H1 (cell line): ENCODE results near the gene HIVEP2. TPM values are rescaled to one million over a fixed set of nuclear protein-coding genes. Genes with fewer than 3 reads are reported as not detected.

Source experiments
- CTCF ChIA-PET: fragments of 300-600 bp; sonication (Branson Sonifier 250); formaldehyde crosslinking; loops from one replicate; lab custom pipeline; 2021; ENCODE audit not compliant: partially characterized antibody; lab: Charles Lee
- POLR2A ChIA-PET: fragments of 300-600 bp; sonication (Branson Sonifier 250); formaldehyde crosslinking; loops from one replicate; lab custom pipeline; 2021; ENCODE audit warnings: inconsistent platforms; ENCODE audit not compliant: partially characterized antibody; lab: Charles Lee
- DNase-seq, 2 experiments: peaks; one replicate each; pipeline versions ENCODE4 v3.0.0 to v3.0.0-alpha.2; 2010 to 2022; ENCODE audit warnings: low spot score in 2 of 2, low read depth in 1 of 2, mixed read lengths in 1 of 2
- FAIRE-seq: peaks from 2 replicates; lab custom pipeline; 2011; peaks lifted over from hg19 to GRCh38; lab: Jason Lieb, UNC
- H2AFZ ChIP-seq: 2 replicates; pipeline ENCODE4 v1.8.1; 2012; ENCODE audit warnings: low read length, inconsistent platforms
- H2AK5ac ChIP-seq: 2 replicates; pipeline ENCODE4 v1.6.1; 2013; ENCODE audit warnings: low read depth, low read length
- H2BK120ac ChIP-seq: replicated peaks from 2 replicates; pipeline ENCODE3; 2013; ENCODE audit warnings: low read depth, low read length, inconsistent platforms
- H2BK12ac ChIP-seq: 2 replicates; pipeline ENCODE4 v1.6.1; 2013; ENCODE audit warnings: low read depth, low read length
- H2BK15ac ChIP-seq: 2 replicates; pipeline ENCODE4 v1.6.1; 2013; ENCODE audit warnings: low read length
- H2BK20ac ChIP-seq: 2 replicates; pipeline ENCODE4 v1.6.1; 2013; ENCODE audit warnings: low read length
- H2BK5ac ChIP-seq: 2 replicates; pipeline ENCODE4 v1.6.1; 2013; ENCODE audit warnings: low read depth, low read length
- H3K14ac ChIP-seq: 2 replicates; pipeline ENCODE4 v1.6.1; 2013; ENCODE audit warnings: inconsistent platforms; ENCODE audit not compliant: insufficient read length
- H3K18ac ChIP-seq: 2 replicates; pipeline ENCODE4 v1.6.1; 2013; ENCODE audit warnings: low read length; ENCODE audit errors: extremely low read depth
- H3K23ac ChIP-seq: 2 replicates; pipeline ENCODE4 v1.6.1; 2013; ENCODE audit warnings: inconsistent platforms; ENCODE audit not compliant: insufficient read length
- H3K23me2 ChIP-seq: 2 replicates; pipeline ENCODE4 v1.6.1; 2013; ENCODE audit warnings: low read depth, low read length
- H3K27ac ChIP-seq: 2 replicates; pipeline ENCODE4 v1.6.1; 2011; ENCODE audit warnings: low read depth, low read length, inconsistent platforms
- H3K27me3 ChIP-seq, 4 experiments: replicated peaks in 1 of 4; 1 replicate in 1 of 4; 2 replicates in 3 of 4; pipeline versions ENCODE4 v1.6.1 to v1.8.1; 2011 to 2013; ENCODE audit warnings: low read length in 3 of 4, mild to moderate bottlenecking in 3 of 4, inconsistent platforms in 2 of 4, mixed read lengths in 2 of 4, moderate library complexity in 1 of 4; ENCODE audit not compliant: control insufficient read depth in 3 of 4, insufficient read depth in 3 of 4; ENCODE audit errors: extremely low read depth in 1 of 4
- H3K36me3 ChIP-seq, 4 experiments: 2 replicates each; pipeline versions ENCODE4 v1.6.1 to v1.8.1; 2011 to 2013; ENCODE audit warnings: mild to moderate bottlenecking in 4 of 4, low read length in 3 of 4, moderate library complexity in 2 of 4, control low read depth in 1 of 4, inconsistent platforms in 1 of 4; ENCODE audit not compliant: insufficient read depth in 4 of 4, control insufficient read depth in 2 of 4
- H3K4ac ChIP-seq: replicated peaks from 2 replicates; pipeline ENCODE3; 2013; ENCODE audit warnings: low read length, low read depth, mixed read lengths, inconsistent platforms; ENCODE audit not compliant: insufficient read length
- H3K4me1 ChIP-seq, 4 experiments: replicated peaks in 1 of 4; 1 replicate in 1 of 4; 2 replicates in 3 of 4; pipeline versions ENCODE4 v1.6.1 to v1.8.1; 2011 to 2013; ENCODE audit warnings: low read length in 3 of 4, inconsistent platforms in 2 of 4, mixed read lengths in 1 of 4; ENCODE audit not compliant: insufficient read depth in 4 of 4, control insufficient read depth in 3 of 4
- H3K4me2 ChIP-seq, 2 experiments: 2 replicates each; pipeline versions ENCODE4 v1.6.1 to v1.8.1; 2011 to 2013; ENCODE audit warnings: low read depth in 2 of 2, low read length in 2 of 2, control low read depth in 1 of 2, inconsistent platforms in 1 of 2, mild to moderate bottlenecking in 1 of 2; ENCODE audit not compliant: insufficient read depth in 1 of 2
- H3K4me3 ChIP-seq, 4 experiments: fragments of 200-600, 300-600 bp in 1 of 4; sonication (generic), shearing (Covaris generic), sonication (Bioruptor Twin) in 1 of 4; 2 replicates each; pipeline versions ENCODE4 v1.5.1 to v1.8.1; 2011 to 2016; ENCODE audit warnings: low read length in 4 of 4, low read depth in 3 of 4, control low read depth in 2 of 4, inconsistent platforms in 2 of 4, mild to moderate bottlenecking in 2 of 4, mixed read lengths in 1 of 4, moderate library complexity in 1 of 4; ENCODE audit not compliant: insufficient read depth in 2 of 4; ENCODE audit errors: extremely low read depth in 1 of 4
- H3K56ac ChIP-seq: replicated peaks from 2 replicates; pipeline ENCODE3; 2013; ENCODE audit warnings: low read depth, mild to moderate bottlenecking, mixed read lengths, low read length, inconsistent platforms; ENCODE audit not compliant: insufficient read length
- H3K79me1 ChIP-seq: 2 replicates; pipeline ENCODE4 v1.6.1; 2013; ENCODE audit warnings: low read depth, low read length, control low read depth
- H3K79me2 ChIP-seq, 2 experiments: 2 replicates each; pipeline versions ENCODE4 v1.6.1 to v1.8.1; 2012 to 2013; ENCODE audit warnings: low read length in 2 of 2, mild to moderate bottlenecking in 2 of 2, inconsistent platforms in 1 of 2; ENCODE audit not compliant: insufficient read depth in 2 of 2, control insufficient read depth in 1 of 2
- H3K9ac ChIP-seq, 4 experiments: replicated peaks in 1 of 4; 1 replicate in 1 of 4; 2 replicates in 3 of 4; pipeline versions ENCODE4 v1.6.1 to v1.8.1; 2011 to 2013; ENCODE audit warnings: low read depth in 3 of 4, low read length in 3 of 4, control low read depth in 2 of 4, mild to moderate bottlenecking in 2 of 4, moderate library complexity in 2 of 4, inconsistent platforms in 1 of 4; ENCODE audit errors: extremely low read depth in 1 of 4
- H3K9me3 ChIP-seq, 2 experiments: 2 replicates each; pipeline versions ENCODE4 v1.6.1 to v1.8.1; 2012 to 2013; ENCODE audit warnings: mild to moderate bottlenecking in 2 of 2, moderate library complexity in 2 of 2, control low read depth in 1 of 2, inconsistent platforms in 1 of 2, low read depth in 1 of 2, low read length in 1 of 2, mixed read lengths in 1 of 2; ENCODE audit not compliant: insufficient read depth in 2 of 2
- H4K20me1 ChIP-seq, 2 experiments: replicated peaks in 1 of 2; 2 replicates each; pipeline versions ENCODE3 to v1.8.1; 2011 to 2013; ENCODE audit warnings: inconsistent platforms in 2 of 2, low read length in 2 of 2, mild to moderate bottlenecking in 1 of 2; ENCODE audit not compliant: insufficient read depth in 2 of 2, control insufficient read depth in 1 of 2
- H4K5ac ChIP-seq: 2 replicates; pipeline ENCODE4 v1.6.1; 2013; ENCODE audit warnings: low read length, low read depth, mixed read lengths, inconsistent platforms; ENCODE audit not compliant: insufficient read length
- H4K8ac ChIP-seq: 2 replicates; pipeline ENCODE4 v1.8.0; 2013; ENCODE audit warnings: mild to moderate bottlenecking, moderate library complexity, low read length, inconsistent platforms; ENCODE audit not compliant: insufficient read depth; ENCODE audit errors: extremely low read depth
- H4K91ac ChIP-seq: replicated peaks from 2 replicates; pipeline ENCODE3; 2013; ENCODE audit warnings: low read length, mixed read lengths, inconsistent platforms; ENCODE audit not compliant: insufficient read length
- CBX5 ChIP-seq: fragments of 300-800, 300-1000 bp; sonication (generic); IDR thresholded peaks from 2 replicates; pipeline ENCODE4 v1.7.1; 2016; ENCODE audit warnings: antibody characterized with exemption, low read length, low read depth
- CBX8 ChIP-seq: fragments of 300-800, 300-1000 bp; sonication (generic); IDR thresholded peaks from 2 replicates; pipeline ENCODE4 v1.7.1; 2016; ENCODE audit warnings: low read depth, low read length, borderline replicate concordance
- CTCF ChIP-seq, 3 experiments: IDR thresholded peaks; 1 replicate in 2 of 3; 2 replicates in 1 of 3; pipeline versions ENCODE4 v1.5.1 to v1.6.1; 2011; ENCODE audit warnings: low read length in 3 of 3, mild to moderate bottlenecking in 3 of 3, inconsistent platforms in 2 of 3, low read depth in 1 of 3, moderate library complexity in 1 of 3; ENCODE audit not compliant: insufficient read depth in 1 of 3; ENCODE audit errors: control extremely low read depth in 1 of 3
- EZH2 ChIP-seq: fragments of 200-600 bp; sonication (generic); IDR thresholded peaks from 2 replicates; pipeline ENCODE4 v1.7.1; 2012; ENCODE audit warnings: low read depth, mild to moderate bottlenecking, moderate library complexity, low read length, inconsistent platforms; ENCODE audit not compliant: severe bottlenecking
- JUND ChIP-seq: IDR thresholded peaks from 2 replicates; pipeline ENCODE4 v1.6.1; 2011; ENCODE audit warnings: mild to moderate bottlenecking, improper control_type of control experiment, low read length
- NANOG ChIP-seq: IDR thresholded peaks from 2 replicates; pipeline ENCODE4 v1.6.1; 2011; ENCODE audit warnings: low read length, low read depth, mild to moderate bottlenecking, inconsistent platforms; ENCODE audit not compliant: insufficient read depth, poor library complexity, severe bottlenecking
- ZNF274 ChIP-seq: IDR thresholded peaks from 2 replicates; pipeline ENCODE4 v1.7.0; 2012; ENCODE audit warnings: low read length, borderline replicate concordance; ENCODE audit errors: extremely low read depth
- WGBS, 2 experiments: shearing (Covaris generic) in 1 of 2; methylation state at CpG; one replicate each; pipeline versions ENCODE4 v1.1.6 to v1.1.7; 2013 to 2015; ENCODE audit warnings: low lambda C conversion rate in 2 of 2, mixed read lengths in 2 of 2, inconsistent platforms in 1 of 2, low coverage in 1 of 2, missing lambda C conversion rate in 1 of 2; ENCODE audit not compliant: insufficient replicate concordance in 2 of 2, insufficient coverage in 1 of 2, insufficient read length in 1 of 2; ENCODE audit errors: extremely low coverage in 1 of 2, missing lambda C conversion rate in 1 of 2; 5-methylcytosine and 5-hydroxymethylcytosine counted together
- polyA plus RNA-seq, 7 experiments: library from polyadenylated mRNA; depleted of rRNA in 3 of 7; stranded (reverse) in 5 of 7; unstranded in 2 of 7; fragments of >200 nt in 5 of 7; fragments of 200-250 nt in 2 of 7; gene quantifications; 1 replicate in 5 of 7; 2 replicates in 1 of 7; 4 replicates in 1 of 7; pipeline versions ENCODE4 v1.2.1 to v1.2.3, GENCODE V29; 2011 to 2013; ENCODE audit warnings: missing spikeins in 2 of 7, mixed read lengths in 2 of 7
- total RNA-seq: library from RNA; stranded (reverse); fragmentation: NEBNext Ultra II Directional; extraction: Animal tissue kit (Norgen Biotek cat#: 25700); gene quantifications from 2 replicates; pipeline ENCODE4 v1.2.1, GENCODE V29; 2021
- TF ChIP-seq, protein P1 (sequence below): IDR thresholded peaks from 2 replicates; pipeline ENCODE4 v1.6.1; 2012; ENCODE audit warnings: inconsistent platforms

HIVEP2 gene
- total and polyA plus RNA-seq, 2 of the 8 experiments (the other 6 are each of a cell fraction or from before 2014, with no cell fraction given), result 2.2 to 6.1 TPM

DNA sequence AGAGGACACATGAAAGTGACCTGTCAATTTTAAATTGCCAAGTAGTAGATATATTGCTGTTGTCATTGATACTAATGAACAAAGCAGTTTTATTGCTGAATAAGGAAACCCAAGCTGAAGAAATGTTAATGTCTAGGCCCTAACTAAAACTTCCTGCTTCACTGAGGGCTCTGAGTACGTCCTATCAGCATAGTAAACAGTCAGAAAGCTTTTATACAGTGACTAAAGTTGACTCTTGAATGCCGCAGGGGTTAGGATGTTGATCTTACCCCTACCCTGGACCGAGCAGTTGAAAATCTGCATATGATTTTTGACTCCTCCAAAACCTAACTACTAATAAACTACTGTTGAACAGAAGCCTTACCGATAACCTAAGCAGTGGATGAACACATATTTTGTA, 149.0 kb downstream of the HIVEP2 start:
- CTCF ChIA-PET, result no interaction called here
- FAIRE-seq, result no peak

More for the DNA sequence above, 149.0 kb downstream of the HIVEP2 start:
- Histone ChIP-seq H2AK5ac (no peak overlapping the region), H3K14ac (no peak overlapping the region), H3K36me3 (no peaks in the 10 kb centered on the region; a peak in 1 of 8 replicates), H3K18ac (no peak overlapping the region), H3K27me3 (no peaks in the 10 kb centered on the region), H3K9me3 (no peaks in the 10 kb centered on the region), H3K4me2 (no peak overlapping the region), H4K91ac (no peak overlapping the region), H4K20me1 (no peaks in the 10 kb centered on the region), H3K23ac (no peak overlapping the region), H3K9ac (no peak overlapping the region), H3K79me2 (no peaks in the 10 kb centered on the region), H3K27ac (no peak overlapping the region), H4K8ac (no peak overlapping the region), H3K4ac (no peak overlapping the region), H2BK20ac (no peak overlapping the region), H3K56ac (no peak overlapping the region), H3K4me3 (no peak overlapping the region), H4K5ac (no peak overlapping the region), H3K79me1 (no peaks in the 10 kb centered on the region), H3K4me1 (no peaks in the 10 kb centered on the region), H2BK12ac (no peak overlapping the region), H2BK120ac (no peak overlapping the region), H2BK5ac (no peak overlapping the region), H2AFZ (no peak overlapping the region), H3K23me2 (no peaks in the 10 kb centered on the region), H2BK15ac (no peak overlapping the region)
- no peak for DNase-seq
- TF ChIP-seq CBX5, result no peak
- no peak for TF ChIP-seq CTCF (IDR thresholded peaks at IDR 0.05; ENCODE audit: control extremely low read depth in 1 of 3, insufficient read depth in 1 of 3, low read depth in 1 of 3, low read length in 3 of 3)
- TF ChIP-seq, protein P1, sequence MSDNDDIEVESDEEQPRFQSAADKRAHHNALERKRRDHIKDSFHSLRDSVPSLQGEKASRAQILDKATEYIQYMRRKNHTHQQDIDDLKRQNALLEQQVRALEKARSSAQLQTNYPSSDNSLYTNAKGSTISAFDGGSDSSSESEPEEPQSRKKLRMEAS, result no peak
- no peak for TF ChIP-seq CBX8
- no peak for TF ChIP-seq NANOG
- TF ChIP-seq EZH2, result no peak
- TF ChIP-seq JUND, result no peak
- TF ChIP-seq ZNF274, result no peak
- POLR2A ChIA-PET, result no interaction called here
- 90% methylated on average over 4 of the region's 4 CpGs; no CpG with 5 or more reads in 1 of the 2 experiments for WGBS, 2 experiments
